HepG2 (cell line): ENCODE data around the gene TNPO3. TPM values are rescaled to one million over a fixed set of nuclear protein-coding genes. Genes with fewer than 3 reads are reported as not detected.

Source experiments
- ATAC-seq: fragments of 200-7000 bp; cut with Tn5 transposase; 3 replicates; pipeline ENCODE4 v1.9.1; 2020; ENCODE audit warnings: mild to moderate bottlenecking, moderate library complexity
- BruUV-seq: library from RNA; stranded (reverse); fragments of 400-500 nt; replicated peaks from 2 replicates; lab custom pipeline; 2021; lab: Mats Ljungman, UMichigan
- CTCF ChIA-PET: fragments of 300-600 bp; formaldehyde crosslinking; extraction: SDS; loops from one replicate; lab custom pipeline; 2021; ENCODE audit warnings: low total read pairs, inconsistent platforms, low intra/inter-chr PET ratio; lab: Yijun Ruan, JAX
- POLR2A ChIA-PET: fragments of 350-600 bp; sonication (Branson Sonifier 250); formaldehyde crosslinking; loops from one replicate; lab custom pipeline; 2020; ENCODE audit warnings: antibody characterized with exemption, inconsistent platforms; lab: Yijun Ruan, JAX
- DNase-seq: peaks from one replicate; pipeline ENCODE4 v3.0.0-alpha.2; 2015; ENCODE audit warnings: low spot score
- FAIRE-seq: peaks from 3 replicates; lab custom pipeline; 2011; peaks lifted over from hg19 to GRCh38; lab: Jason Lieb, UNC
- H2AFZ ChIP-seq: one replicate; pipeline ENCODE4 v1.6.1; 2011; ENCODE audit warnings: low read length, inconsistent platforms
- H3K27ac ChIP-seq: fragments of 300-600 bp; 3 replicates; pipeline ENCODE4 v1.8.0; 2011; ENCODE audit warnings: mixed run types, mild to moderate bottlenecking, mixed read lengths, low read length, inconsistent platforms; ENCODE audit not compliant: insufficient read depth; ENCODE audit errors: extremely low read length
- H3K27me3 ChIP-seq, 2 experiments: fragments of 200-600 bp in 1 of 2; 2 replicates in 1 of 2; 3 replicates in 1 of 2; pipeline versions ENCODE4 v1.6.0 to v1.8.0; 2011; ENCODE audit warnings: low read length in 2 of 2, mild to moderate bottlenecking in 2 of 2, moderate library complexity in 2 of 2, inconsistent platforms in 1 of 2; ENCODE audit not compliant: insufficient read depth in 2 of 2, control insufficient read depth in 1 of 2
- H3K36me3 ChIP-seq, 2 experiments: fragments of 200-600 bp in 1 of 2; replicated peaks in 1 of 2; 2 replicates in 1 of 2; 3 replicates in 1 of 2; pipeline versions ENCODE4 v1.5.1 to v1.8.0; 2011; ENCODE audit warnings: low read length in 2 of 2, inconsistent platforms in 1 of 2; ENCODE audit not compliant: insufficient read depth in 2 of 2, control insufficient read depth in 1 of 2
- H3K4me1 ChIP-seq: 2 replicates; pipeline ENCODE4 v1.5.1; 2012; ENCODE audit warnings: low read length, inconsistent platforms; ENCODE audit not compliant: insufficient read depth
- H3K4me2 ChIP-seq: 2 replicates; pipeline ENCODE4 v1.6.0; 2011; ENCODE audit warnings: low read depth, low read length, inconsistent platforms
- H3K4me3 ChIP-seq, 3 experiments: fragments of 200-600 bp in 1 of 3; sonication (generic), shearing (Covaris generic) in 1 of 3; replicated peaks in 1 of 3; 2 replicates each; pipeline ENCODE4 v1.5.1; 2011 to 2016; ENCODE audit warnings: low read length in 3 of 3, inconsistent platforms in 2 of 3, low read depth in 2 of 3, mild to moderate bottlenecking in 2 of 3, control low read depth in 1 of 3, mixed read lengths in 1 of 3; ENCODE audit not compliant: insufficient read depth in 1 of 3
- H3K79me2 ChIP-seq: one replicate; pipeline ENCODE4 v1.6.1; 2011; ENCODE audit warnings: low read length, inconsistent platforms; ENCODE audit not compliant: insufficient read depth
- H3K9ac ChIP-seq: 2 replicates; pipeline ENCODE4 v1.6.0; 2011; ENCODE audit warnings: mild to moderate bottlenecking, low read depth, low read length, inconsistent platforms; ENCODE audit not compliant: insufficient read depth
- H3K9me3 ChIP-seq: 2 replicates; pipeline ENCODE4 v1.5.1; 2012; ENCODE audit warnings: mild to moderate bottlenecking, low read length
- H4K20me1 ChIP-seq: 2 replicates; pipeline ENCODE4 v1.6.0; 2011; ENCODE audit warnings: inconsistent platforms, mild to moderate bottlenecking, low read length, moderate library complexity; ENCODE audit not compliant: insufficient read depth
- CTCF ChIP-seq: sonication (generic); formaldehyde crosslinking; IDR thresholded peaks from 2 replicates; pipeline ENCODE4 v1.5.0; 2020; ENCODE audit warnings: mild to moderate bottlenecking, missing genetic modification reagents, moderate library complexity
- RBM22 ChIP-seq: fragments of 200-400 bp; formaldehyde crosslinking; optimal IDR thresholded peaks from 2 replicates; pipeline ENCODE3; 2017; ENCODE audit warnings: mild to moderate bottlenecking, low read length, moderate library complexity
- ZNF530 ChIP-seq: sonication (generic); formaldehyde crosslinking; IDR thresholded peaks from 2 replicates; pipeline ENCODE4 v1.5.0; 2020; ENCODE audit warnings: low read depth, mild to moderate bottlenecking, missing genetic modification reagents
- ZNF740 ChIP-seq: sonication (generic); formaldehyde crosslinking; IDR thresholded peaks from 2 replicates; pipeline ENCODE4 v1.4.0; 2020; ENCODE audit warnings: missing genetic modification reagents
- whole genome bisulfite sequencing: methylation state at CpG from one replicate; pipeline ENCODE4 v1.1.6; 2017; ENCODE audit warnings: low lambda C conversion rate; 5-methylcytosine and 5-hydroxymethylcytosine counted together
- in situ Hi-C: cut with HindIII; loops from 2 replicates; pipeline ENCODE4 v1.10.0; 2017; ENCODE audit warnings: low pct_unique_long_range_greater_than_20kb; ENCODE audit not compliant: extremely low pct_ligation_motif_present
- intact Hi-C: fragments of 100-400 bp; cut with micrococcal nuclease; formaldehyde crosslinking; loops from one replicate; pipeline ENCODE4 v1.10.0; 2022; ENCODE audit not compliant: unreplicated experiment
- polyA plus RNA-seq, 8 experiments: library from polyadenylated mRNA; depleted of rRNA in 3 of 8; stranded (reverse) in 7 of 8; unstranded in 1 of 8; fragments of >200 nt; fragmentation: Illumina TruSeq in 4 of 8; extraction: Trizol in 4 of 8; gene quantifications; 2 replicates each; pipeline versions ENCODE4 v1.2.1 to v1.2.3, GENCODE V29; 2011 to 2016; ENCODE audit warnings: low read depth in 4 of 8, missing spikeins in 1 of 8, mixed read lengths in 1 of 8; ENCODE audit not compliant: insufficient read depth in 1 of 8
- total RNA-seq, 5 experiments: library from RNA; depleted of rRNA; stranded (reverse); fragments of >200 nt; fragmentation: Illumina TruSeq; extraction: Trizol; gene quantifications; 2 replicates each; pipeline ENCODE4 v1.2.3, GENCODE V29; 2016; ENCODE audit warnings: low read depth in 1 of 5

Gene TNPO3
- total and polyA plus RNA-seq, 2 of the 13 experiments (the other 11 are each of a cell fraction or from before 2014, with no cell fraction given), result 23.8 to 44.6 TPM

- TF ChIP-seq ZNF530, result no peak
- no peak for TF ChIP-seq ZNF740
These were observed 133.0 kb downstream of the TNPO3 start (continued) for GRCh38 chr7:128921866-128922440.

DNA sequence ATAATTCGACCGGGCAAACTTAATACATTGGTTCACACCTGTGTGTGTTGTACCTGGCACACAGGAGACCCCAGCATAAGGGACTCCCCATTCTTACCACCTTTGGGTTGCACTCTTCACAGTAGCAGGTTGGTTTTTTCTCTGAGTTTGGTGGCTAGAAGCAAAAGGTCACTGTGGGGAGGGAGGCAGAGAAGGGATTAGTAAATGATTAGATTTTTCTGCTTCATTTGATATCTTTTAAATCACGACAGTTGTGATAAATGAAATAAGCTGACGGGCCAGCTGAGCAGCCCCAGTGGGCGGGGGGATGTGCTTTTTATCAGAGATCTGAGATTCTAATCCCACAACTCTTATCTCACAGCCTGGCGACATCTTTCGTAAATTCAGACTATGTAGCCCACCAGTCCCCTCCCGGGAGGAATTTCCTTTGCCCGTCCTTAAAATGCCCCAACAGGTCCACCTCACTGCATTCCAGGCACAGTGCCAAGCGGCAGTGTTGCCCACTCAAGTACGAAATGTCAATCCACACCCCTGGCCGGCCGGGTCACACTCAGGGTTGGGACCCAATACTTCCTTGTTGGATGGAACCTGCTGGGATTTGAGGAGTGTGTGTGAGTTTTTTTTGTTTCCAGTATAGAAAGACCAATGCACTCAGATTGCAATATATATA, 133.9 kb downstream of the TNPO3 start:
- H4K20me1 ChIP-seq, result no peaks in the 10 kb centered on the region
- ChIA-PET POLR2A (no interaction called here), CTCF (no interaction called here)
- no peaks in the 10 kb centered on the region for H3K4me1 ChIP-seq
- ATAC-seq, result no peak
- TF ChIP-seq RBM22 (no peak), CTCF (no peak)
- no peak overlapping the region for H3K4me2 ChIP-seq
- H3K36me3 ChIP-seq, result no peaks in the 10 kb centered on the region
- H3K4me3 ChIP-seq, result no peak overlapping the region
- intact Hi-C loops, result no loop called here
- no peak overlapping the region for H3K9ac ChIP-seq
- no peaks in the 10 kb centered on the region for H3K9me3 ChIP-seq
- in situ Hi-C loops, result no loop called here
- no peak overlapping the region for H3K27ac ChIP-seq
- no peak for FAIRE-seq
- no TSS peak for BruUV-seq
- DNase-seq, result no peak
- no peaks in the 10 kb centered on the region for H3K79me2 ChIP-seq
- 17% methylated on average over 13 of the region's 13 CpGs for WGBS
- no peak overlapping the region for H2AFZ ChIP-seq
- peaks cover 2 to 39% of the 10 kb centered on the region in 2 experiments; a peak in 4 of 5 replicates for H3K27me3 ChIP-seq
